WTC11 (cell line): Measurements from ENCODE around the gene C17orf113.

Source experiments
- CTCF ChIP-seq: fragments of 200-600 bp; IDR thresholded peaks from 2 replicates; pipeline ENCODE4 v1.8.0; 2022; ENCODE audit warnings: antibody characterized with exemption
- ELF4 ChIP-seq: sonication (generic); formaldehyde crosslinking; IDR thresholded peaks from 2 replicates; pipeline ENCODE4 v1.8.1; 2022; ENCODE audit warnings: low read depth, mild to moderate bottlenecking, moderate library complexity, missing genetic modification reagents
- NFE2L1 ChIP-seq: sonication (generic); formaldehyde crosslinking; IDR thresholded peaks from 2 replicates; pipeline ENCODE4 v1.8.1; 2023; ENCODE audit warnings: missing genetic modification reagents
- NR1H2 ChIP-seq: sonication (generic); formaldehyde crosslinking; IDR thresholded peaks from 2 replicates; pipeline ENCODE4 v1.9.0; 2021; ENCODE audit warnings: mild to moderate bottlenecking, moderate library complexity, missing genetic modification reagents
- SMAD4 ChIP-seq: sonication (generic); formaldehyde crosslinking; IDR thresholded peaks from 2 replicates; pipeline ENCODE4 v1.8.0; 2022; ENCODE audit warnings: mild to moderate bottlenecking, missing genetic modification reagents
- ZNF232 ChIP-seq: sonication (generic); formaldehyde crosslinking; IDR thresholded peaks from 2 replicates; pipeline ENCODE4 v1.8.0; 2022; ENCODE audit warnings: mild to moderate bottlenecking, missing genetic modification reagents
- TF ChIP-seq, protein P1 (sequence below): sonication (generic); formaldehyde crosslinking; IDR thresholded peaks from 2 replicates; pipeline ENCODE4 v1.8.1; 2023; ENCODE audit warnings: mild to moderate bottlenecking, missing genetic modification reagents, moderate library complexity

GRCh38 chr17:42019509-42020404 is 30.6 kb downstream of the C17orf113 start, which contains the start of gene NKIRAS2:
- TF ChIP-seq ZNF232 (CRISPR knock-in tag) = no peak
- TF ChIP-seq, protein P1, sequence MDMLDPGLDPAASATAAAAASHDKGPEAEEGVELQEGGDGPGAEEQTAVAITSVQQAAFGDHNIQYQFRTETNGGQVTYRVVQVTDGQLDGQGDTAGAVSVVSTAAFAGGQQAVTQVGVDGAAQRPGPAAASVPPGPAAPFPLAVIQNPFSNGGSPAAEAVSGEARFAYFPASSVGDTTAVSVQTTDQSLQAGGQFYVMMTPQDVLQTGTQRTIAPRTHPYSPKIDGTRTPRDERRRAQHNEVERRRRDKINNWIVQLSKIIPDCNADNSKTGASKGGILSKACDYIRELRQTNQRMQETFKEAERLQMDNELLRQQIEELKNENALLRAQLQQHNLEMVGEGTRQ (CRISPR knock-in tag) = peak; percentile 45; the same call in 1 of the 2 replicates
- TF ChIP-seq CTCF = peak; percentile 80
- no peak for TF ChIP-seq NFE2L1
- no peak for TF ChIP-seq SMAD4 (CRISPR knock-in tag)
- no peak for TF ChIP-seq ELF4
- no peak for TF ChIP-seq NR1H2 (CRISPR knock-in tag)
